Measurements from ENCODE around the gene NTM. TPM values are rescaled to one million over a fixed set of nuclear protein-coding genes. Genes with fewer than 3 reads are reported as not detected.

NTM gene
- total RNA-seq, 1 experiment from 2014 or later = 9.9 TPM

DNA sequence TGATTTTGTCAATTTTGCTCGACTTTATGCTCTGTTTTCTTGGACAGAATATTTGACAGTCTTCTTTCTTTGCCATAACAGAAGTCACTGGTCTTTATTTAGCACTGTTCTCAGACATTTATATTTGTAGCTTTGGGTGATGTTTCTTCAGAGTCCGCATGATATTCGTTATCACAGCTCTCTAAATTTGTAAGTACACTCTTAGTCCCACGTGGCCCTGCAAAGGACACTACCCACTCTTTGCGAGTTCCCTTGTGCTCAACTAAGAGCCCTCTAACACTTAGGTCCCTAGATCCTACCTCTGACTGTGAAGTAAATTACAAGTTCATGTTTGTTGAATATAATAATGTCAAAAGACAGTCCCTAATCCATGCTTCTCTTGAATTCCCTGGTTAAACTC lies 651.9 kb downstream of the NTM start:
- H2BK15ac ChIP-seq (ENCODE audit: low read depth, low read length) = no peak overlapping the region
- H2BK12ac ChIP-seq (ENCODE audit: insufficient read length, low read depth, low read length) = no peak overlapping the region
- no peak overlapping the region for H3K18ac ChIP-seq (ENCODE audit: insufficient read length, low read depth, low read length)
- peaks cover 10% of the 10 kb centered on the region; the same call in 1 of the 2 replicates for H3K4me1 ChIP-seq (ENCODE audit: insufficient read depth, low read length)
- no peaks in the 10 kb centered on the region for H3K23me2 ChIP-seq (ENCODE audit: insufficient read length, low read depth, low read length, poor library complexity, severe bottlenecking)
- H2BK20ac ChIP-seq (ENCODE audit: low read depth, low read length, poor library complexity, severe bottlenecking) = no peak overlapping the region
- no peak overlapping the region for H3T11ph ChIP-seq (ENCODE audit: low read length)
- no peaks in the 10 kb centered on the region for H3K79me2 ChIP-seq (ENCODE audit: insufficient read depth, low read length)
- no peak overlapping the region for H4K8ac ChIP-seq (replicated peaks; ENCODE audit: insufficient read length, low read depth, low read length)
- Mint-ChIP-seq H3K36me3 (ENCODE audit: insufficient read depth in 1 of 3, low read depth in 3 of 3) (peaks cover 0 to 2% (median 0%) of the 10 kb centered on the region in 3 experiments; a peak in 2 of 7 replicates), H3K4me3 (no peak overlapping the region), H3K9me3 (peaks cover 2 to 5% of the 10 kb centered on the region in 2 experiments; a peak in 2 of 5 replicates), H3K27ac (no peak overlapping the region), H3K27me3 (ENCODE audit: low read depth) (no peaks in the 10 kb centered on the region), H3K4me1 (peaks cover 19 to 30% of the 10 kb centered on the region in 2 experiments)
- H3K27me3 ChIP-seq (ENCODE audit: insufficient read depth, low read length) = no peaks in the 10 kb centered on the region
- H2BK5ac ChIP-seq (ENCODE audit: insufficient read length, low read length) = no peak overlapping the region
- no peak overlapping the region for H2BK120ac ChIP-seq (ENCODE audit: low read depth, low read length, poor library complexity, severe bottlenecking)
- H3K9me3 ChIP-seq (ENCODE audit: control insufficient read depth, low read depth, low read length) = no peaks in the 10 kb centered on the region
- no peaks in the 10 kb centered on the region for H3K79me1 ChIP-seq (ENCODE audit: insufficient read depth, low read depth, low read length, poor library complexity, severe bottlenecking)
- no peak overlapping the region for H2AK5ac ChIP-seq (ENCODE audit: insufficient read length, low read length)
- H3K56ac ChIP-seq (ENCODE audit: insufficient read length, low read depth, low read length) = no peak overlapping the region
- no peak overlapping the region for H3K9ac ChIP-seq (ENCODE audit: extremely low read depth, insufficient read length, low read length)
- no CpG with 5 or more reads among the region's 5 CpGs for WGBS (ENCODE audit: extremely low coverage, insufficient read length, low lambda C conversion rate)
- H2AFZ ChIP-seq (ENCODE audit: low read length) = no peak overlapping the region
- no peak overlapping the region for H3K27ac ChIP-seq (ENCODE audit: insufficient read length, low read depth, low read length)
- TF ChIP-seq, protein P1, sequence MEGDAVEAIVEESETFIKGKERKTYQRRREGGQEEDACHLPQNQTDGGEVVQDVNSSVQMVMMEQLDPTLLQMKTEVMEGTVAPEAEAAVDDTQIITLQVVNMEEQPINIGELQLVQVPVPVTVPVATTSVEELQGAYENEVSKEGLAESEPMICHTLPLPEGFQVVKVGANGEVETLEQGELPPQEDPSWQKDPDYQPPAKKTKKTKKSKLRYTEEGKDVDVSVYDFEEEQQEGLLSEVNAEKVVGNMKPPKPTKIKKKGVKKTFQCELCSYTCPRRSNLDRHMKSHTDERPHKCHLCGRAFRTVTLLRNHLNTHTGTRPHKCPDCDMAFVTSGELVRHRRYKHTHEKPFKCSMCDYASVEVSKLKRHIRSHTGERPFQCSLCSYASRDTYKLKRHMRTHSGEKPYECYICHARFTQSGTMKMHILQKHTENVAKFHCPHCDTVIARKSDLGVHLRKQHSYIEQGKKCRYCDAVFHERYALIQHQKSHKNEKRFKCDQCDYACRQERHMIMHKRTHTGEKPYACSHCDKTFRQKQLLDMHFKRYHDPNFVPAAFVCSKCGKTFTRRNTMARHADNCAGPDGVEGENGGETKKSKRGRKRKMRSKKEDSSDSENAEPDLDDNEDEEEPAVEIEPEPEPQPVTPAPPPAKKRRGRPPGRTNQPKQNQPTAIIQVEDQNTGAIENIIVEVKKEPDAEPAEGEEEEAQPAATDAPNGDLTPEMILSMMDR (conservative IDR thresholded peaks at IDR 0.05) = no peak
- no peak overlapping the region for H3K14ac ChIP-seq (ENCODE audit: insufficient read depth, low read length)
- H4K91ac ChIP-seq (ENCODE audit: insufficient read length, low read depth, low read length) = no peak overlapping the region
- no peaks in the 10 kb centered on the region for H4K20me1 ChIP-seq (ENCODE audit: control insufficient read depth, insufficient read depth, insufficient read length)
- H3K4me2 ChIP-seq (ENCODE audit: insufficient read depth, insufficient read length, low read length) = no peak overlapping the region
- no peak for DNase-seq
- H4K5ac ChIP-seq (ENCODE audit: insufficient read length, low read depth, low read length) = no peak overlapping the region
- no peak overlapping the region for H3K4ac ChIP-seq (ENCODE audit: low read depth, low read length)
- no peak overlapping the region for H3K23ac ChIP-seq (ENCODE audit: insufficient read length, low read depth, low read length)
